NCI-H446 treated with DMSO at 0.1 percent for 48 hours (cell line): ENCODE results near the gene RAET1G.

Experiments used
- DNase-seq: peaks from one replicate; lab custom pipeline; 2025; lab: John Stamatoyannopoulos, UW

The RAET1G gene

GRCh38 chr6:149867876-149868640 is 54.9 kb downstream of the RAET1G start:
- DNase-seq, result no peak
